HTERT RPE-1 (cell line): ENCODE measurements around the gene EVI5L.

Source experiments
- in situ Hi-C: fragments of 300-500 bp; cut with MboI; formaldehyde crosslinking; loops from 4 replicates; pipeline ENCODE4 v1.14.3; 2020; ENCODE audit warnings: low sequenced_read_pairs

Gene EVI5L

GRCh38 chr19:7910321-7911161 lies 80.5 kb downstream of the EVI5L start:
- in situ Hi-C loops: no loop called here

GRCh38 chr19:7911508-7912143 lies 81.6 kb downstream of the EVI5L start:
- in situ Hi-C loops: no loop called here

- in situ Hi-C loops: no loop called here
Measured at GRCh38 chr19:7912144-7912696, 82.2 kb downstream of the EVI5L start.

GRCh38 chr19:7912697-7913564 lies 82.9 kb downstream of the EVI5L start:
- in situ Hi-C loops: no loop called here

GRCh38 chr19:7913652-7914051 lies 83.6 kb downstream of the EVI5L start:
- in situ Hi-C loops: no loop called here

DNA sequence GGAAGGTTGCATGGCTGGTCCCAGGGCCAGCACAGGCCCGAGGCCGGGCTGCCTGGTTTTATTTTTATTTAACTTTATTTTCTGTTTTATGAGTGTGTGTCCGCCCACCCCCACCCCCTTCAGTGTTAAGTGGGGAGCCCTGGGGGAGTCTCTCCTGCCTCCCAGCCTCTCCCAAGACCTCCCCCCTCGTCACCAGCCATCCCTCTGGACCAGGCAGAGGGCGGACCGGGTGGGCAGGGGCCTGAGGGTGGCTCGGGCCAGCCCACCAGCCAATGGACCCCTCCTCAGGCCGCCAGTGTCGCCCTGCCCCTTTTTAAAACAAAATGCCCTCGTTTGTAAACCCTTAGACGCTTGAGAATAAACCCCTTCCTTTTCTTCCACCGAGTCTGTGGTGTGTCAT lies 84.1 kb downstream of the EVI5L start:
- in situ Hi-C loops: no loop called here
